Left cardiac atrium (tissue), 4 donors: ENCODE data around the gene LYPD1. TPM values are rescaled to one million over a fixed set of nuclear protein-coding genes. Genes with fewer than 3 reads are reported as not detected.
"Not testable (repeated sequence)": the region's sequence is repeated elsewhere in the genome, so short reads cannot be mapped to it uniquely, and the experiment has no call there.

Experiments used
- ATAC-seq, 2 donors: fragments of 200-7000 bp; cut with Tn5 transposase; one replicate each; pipeline ENCODE4 v1.9.1; 2020; ENCODE audit warnings: mild to moderate bottlenecking in 2 of 2, moderate library complexity in 2 of 2
- DNase-seq: peaks from one replicate; pipeline ENCODE4 v3.0.0-alpha.2; 2020
- intact Hi-C, 2 donors: fragments of 100-400 bp; cut with DNase I; formaldehyde crosslinking; loops; one replicate each; pipeline versions ENCODE4 v1.14.1 to v1.15.1; 2022 to 2023
- long read RNA-seq: library from polyadenylated mRNA; unstranded; transcript quantifications from one replicate; pipeline ENCODE4 v2.0.0, GENCODE V29; 2021
- total RNA-seq, 2 donors: library from RNA; stranded (reverse); fragmentation: NEBNext Ultra II Directional; extraction: Animal tissue kit (Norgen Biotek cat#: 25700); gene quantifications; one replicate each; pipeline ENCODE4 v1.2.1, GENCODE V29; 2021
- donor health status: DM: no; HTN: yes; CAD: no.
- donor health status: DM: no; HTN: yes; CAD: no; lungs with severe emphysema.
- donor health status: DM: yes; HTN: yes; CAD: no.
- donor health status: Dilated cardiomyopathy.

The LYPD1 gene, protein sequence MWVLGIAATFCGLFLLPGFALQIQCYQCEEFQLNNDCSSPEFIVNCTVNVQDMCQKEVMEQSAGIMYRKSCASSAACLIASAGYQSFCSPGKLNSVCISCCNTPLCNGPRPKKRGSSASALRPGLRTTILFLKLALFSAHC
- under 1 TPM; 0.34 to 0.35 TPM for total RNA-seq
- long read RNA-seq, result 0 reads

DNA sequence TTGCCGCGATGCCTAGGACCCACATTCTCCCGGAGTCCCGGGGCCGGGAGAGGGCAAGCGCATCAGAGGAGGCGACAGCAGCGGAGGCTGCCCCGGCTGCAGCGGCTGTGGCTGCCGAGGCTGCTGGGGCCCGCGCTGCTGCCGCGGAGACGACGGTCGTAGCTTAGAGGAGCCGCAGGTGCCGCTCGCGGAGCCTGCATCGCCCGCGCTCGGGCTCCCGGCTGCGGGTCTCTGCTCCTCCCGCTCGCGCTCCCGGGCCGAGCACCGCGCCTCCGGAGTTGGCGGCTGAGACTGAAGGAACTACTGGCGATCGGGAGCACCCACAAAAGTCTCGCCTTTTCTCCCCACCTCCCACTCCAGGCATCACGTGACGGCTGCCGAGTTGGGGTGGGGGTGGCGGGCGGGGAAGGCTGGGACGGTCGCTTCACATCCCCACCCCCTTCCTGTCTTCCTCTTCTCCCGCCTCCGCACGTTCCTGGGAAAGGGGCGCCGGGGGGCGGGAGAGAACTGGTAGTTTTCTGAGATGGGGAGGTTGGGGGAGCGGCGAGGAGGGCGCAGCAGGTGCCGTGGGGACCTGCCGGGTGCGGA lies at the start of gene LYPD1:
TSS of gene LYPD1 (minus strand) at position 298 of the 588 bp plus-strand sequence. CDS start at position 25, 273 bp downstream.
- DNase-seq, result no peak
- intact Hi-C loops, result loop anchor here in 1 of 2 donors (10.0 kb wide), 1 partner anchor 505 kb away; no protein-coding TSS in a partner anchor
- ATAC-seq, result peak; percentile 42 to 57

DNA sequence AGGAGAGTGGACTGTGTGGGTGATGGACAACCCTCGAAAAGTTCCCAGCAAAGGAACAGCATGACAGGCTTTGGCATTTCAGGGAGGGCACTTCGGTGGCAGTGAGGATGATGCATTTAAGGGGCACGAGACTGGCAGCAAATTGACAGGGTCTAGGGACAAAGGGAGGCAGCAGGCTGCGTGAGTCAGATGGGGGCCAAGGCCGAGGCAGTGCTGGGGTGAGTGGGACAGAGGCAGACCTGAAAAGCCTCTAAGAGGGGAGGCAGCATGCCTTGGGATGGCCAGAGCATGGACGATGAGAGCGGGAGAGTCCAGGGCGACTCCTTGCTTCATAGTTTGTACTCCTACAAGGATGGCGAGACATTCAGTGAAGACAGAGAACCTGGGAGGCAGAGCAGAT lies 49.5 kb upstream of the LYPD1 start:
- ATAC-seq (no peak), DNase-seq (no peak)
- intact Hi-C loops, result no loop called here

DNA sequence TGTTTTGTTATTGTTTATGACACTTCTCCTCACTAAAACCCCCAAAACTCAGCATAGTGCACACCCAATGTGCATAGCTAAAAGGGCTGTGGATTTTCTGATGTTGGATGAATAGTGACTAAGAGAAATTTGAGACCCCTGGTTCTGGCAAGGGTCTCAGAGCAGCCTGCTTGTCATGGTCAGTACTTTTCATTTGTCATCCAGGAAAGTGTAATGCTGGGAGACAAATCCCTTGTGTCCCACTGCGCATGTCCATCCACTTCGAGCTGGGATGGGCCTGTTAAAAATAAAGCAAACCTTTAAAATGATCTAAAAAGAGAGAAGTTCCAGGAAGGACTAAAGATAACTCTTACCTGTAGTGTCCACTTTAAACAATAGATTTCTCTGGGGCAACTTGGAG lies 46.9 kb upstream of the LYPD1 start:
- ATAC-seq, result no peak
- DNase-seq, result no peak
- intact Hi-C loops, result no loop called here

DNA sequence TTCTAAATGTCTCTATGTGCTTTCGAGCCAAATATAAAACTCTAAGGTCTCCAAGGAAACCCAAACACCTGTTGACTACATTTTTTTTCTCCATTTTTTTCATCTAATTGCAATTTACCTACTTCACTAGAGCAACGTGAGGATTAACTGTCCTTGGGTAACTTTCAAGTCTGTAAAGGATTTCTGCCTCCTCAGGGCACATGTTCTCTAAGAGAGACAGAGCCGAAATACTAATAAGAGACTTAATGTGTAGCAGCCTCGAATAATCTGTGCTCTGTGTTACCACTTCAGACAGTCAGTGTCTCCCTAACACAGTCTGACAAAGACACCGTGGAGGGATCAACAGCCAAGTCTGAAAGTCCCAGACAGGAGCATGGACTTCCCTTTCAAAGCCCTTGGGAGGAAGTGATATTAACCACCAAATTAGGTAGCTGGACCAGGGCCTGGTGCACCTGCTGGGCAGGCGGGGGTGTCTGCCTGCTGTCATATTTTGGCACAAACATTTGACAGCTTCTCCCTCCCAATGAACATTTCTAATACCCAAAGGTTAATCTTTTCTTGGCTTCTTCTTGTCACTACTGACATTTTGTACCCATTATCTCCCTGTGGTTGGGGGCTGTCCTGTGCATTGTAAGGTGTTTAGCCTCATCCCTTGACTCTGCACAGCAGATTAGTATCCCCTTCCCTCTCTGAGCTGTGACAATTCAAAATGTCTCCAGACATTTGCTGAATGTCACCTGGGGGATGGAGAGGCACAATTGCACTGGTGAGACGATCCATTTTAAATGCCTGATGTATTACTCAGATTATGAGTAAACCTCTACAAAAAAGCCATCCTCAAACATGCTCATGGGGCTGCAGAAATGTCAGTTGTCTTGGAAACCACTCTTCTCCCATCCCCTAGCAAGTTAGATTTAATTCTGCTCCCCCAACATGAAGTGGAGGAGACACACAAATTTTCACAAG lies 45.7 kb upstream of the LYPD1 start:
- no peak for DNase-seq
- intact Hi-C loops, result no loop called here
- ATAC-seq, result no peak

DNA sequence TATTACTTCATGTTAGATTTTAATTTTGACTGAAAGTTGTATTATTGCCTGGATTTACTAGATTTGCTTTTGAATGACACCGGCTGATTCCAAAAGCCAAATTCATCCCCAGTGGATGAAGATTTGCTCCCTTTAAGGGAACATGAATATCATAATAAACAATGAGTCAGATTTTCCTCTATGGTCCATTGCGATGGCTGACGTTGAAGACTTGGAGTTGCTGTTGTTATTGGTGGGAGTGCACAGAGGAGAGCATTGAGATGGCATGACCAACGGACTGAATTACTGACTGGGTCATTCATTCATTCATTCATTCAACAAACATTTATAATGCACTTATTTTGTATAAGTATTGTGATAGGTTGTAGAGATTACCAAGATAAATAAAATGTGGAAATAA lies 33.4 kb upstream of the LYPD1 start:
- ATAC-seq (no peak), DNase-seq (no peak)
- intact Hi-C loops, result no loop called here

DNA sequence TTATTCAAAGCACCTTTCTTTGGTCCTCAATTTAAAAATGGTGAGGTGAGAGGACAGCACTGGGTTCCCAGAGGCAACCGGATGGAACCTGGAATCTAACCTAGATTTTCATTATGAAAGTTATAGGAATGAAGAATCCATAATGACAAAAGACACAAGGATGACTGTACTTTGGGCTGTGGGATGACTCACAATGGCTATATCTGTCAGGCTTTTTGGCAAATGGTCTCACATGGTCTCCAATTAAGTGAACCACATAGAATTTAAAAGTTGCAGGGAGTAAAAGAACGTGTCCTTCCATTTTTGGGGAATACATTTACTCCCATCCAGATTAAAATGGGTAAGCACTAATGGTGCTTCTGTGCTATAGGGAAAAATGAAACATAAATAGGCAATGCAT lies 31.8 kb upstream of the LYPD1 start:
- DNase-seq, result no peak
- no peak for ATAC-seq
- intact Hi-C loops, result no loop called here

DNA sequence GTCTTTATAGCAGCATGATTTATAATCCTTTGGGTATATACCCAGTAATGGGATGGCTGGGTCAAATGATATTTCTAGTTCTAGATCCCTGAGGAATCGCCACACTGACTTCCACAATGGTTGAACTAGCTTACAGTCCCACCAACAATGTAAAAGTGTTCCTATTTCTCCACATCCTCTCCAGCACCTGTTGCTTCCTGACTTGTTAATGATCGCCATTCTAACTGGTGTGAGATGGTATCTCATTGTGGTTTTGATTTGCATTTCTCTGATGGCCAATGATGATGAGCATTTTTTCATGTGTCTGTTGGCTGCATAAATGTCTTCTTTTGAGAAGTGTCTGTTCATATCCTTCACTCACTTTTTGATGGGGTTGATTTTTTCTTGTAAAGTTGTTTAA lies 29.8 kb upstream of the LYPD1 start:
- DNase-seq, intact Hi-C loops, ATAC-seq: not testable (repeated sequence)

DNA sequence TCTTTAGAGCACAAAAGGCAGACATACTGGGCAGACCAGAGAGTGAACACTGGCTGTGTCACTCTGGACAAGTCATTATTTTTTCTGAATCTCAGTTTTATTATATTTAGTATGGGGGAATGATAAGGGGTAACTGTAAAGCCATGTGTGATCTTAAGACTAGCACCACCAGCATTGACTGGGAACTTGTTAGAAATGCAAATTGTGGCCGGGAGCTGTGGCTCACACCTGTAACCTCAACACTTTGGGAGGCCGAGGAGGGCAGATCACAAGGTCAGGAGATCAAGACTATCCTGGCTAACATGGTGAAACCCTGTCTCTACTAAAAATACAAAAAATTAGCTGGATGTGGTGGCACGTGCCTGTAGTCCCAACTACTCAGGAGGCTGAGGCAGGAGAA lies 28.3 kb upstream of the LYPD1 start:
- intact Hi-C loops, DNase-seq, ATAC-seq: not testable (repeated sequence)

DNA sequence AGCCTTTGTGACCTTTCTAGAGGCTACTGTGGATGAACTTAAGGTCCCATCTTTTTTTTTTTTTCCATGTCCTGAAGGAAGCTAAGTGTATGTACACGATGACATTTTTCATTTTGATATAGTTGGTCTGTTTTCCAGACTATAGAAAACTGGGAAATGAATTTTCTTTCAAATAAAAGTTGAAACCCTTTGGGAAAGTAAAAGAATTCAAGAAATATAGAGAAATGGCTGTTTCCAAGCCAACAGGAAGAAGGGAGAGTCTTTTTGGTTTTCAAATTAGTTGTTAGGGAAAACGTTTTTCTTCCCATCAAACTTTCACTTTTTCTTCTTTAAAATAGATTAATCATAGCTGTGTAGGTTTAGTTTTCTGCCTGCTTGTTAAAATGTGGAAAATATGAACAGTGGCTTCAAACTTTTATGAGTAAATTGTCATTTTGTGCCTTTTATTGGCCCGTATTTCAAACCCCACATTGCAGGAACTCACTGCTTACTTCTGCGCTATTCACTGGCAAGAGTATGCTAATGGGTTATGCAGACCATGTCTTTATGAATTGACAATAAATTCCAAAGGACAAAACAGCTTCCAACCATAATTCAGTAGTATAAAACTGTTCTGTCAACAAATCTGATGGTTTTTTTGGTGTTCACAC lies 27.7 kb upstream of the LYPD1 start:
- intact Hi-C loops, result no loop called here
- no peak for DNase-seq
- ATAC-seq, result no peak

DNA sequence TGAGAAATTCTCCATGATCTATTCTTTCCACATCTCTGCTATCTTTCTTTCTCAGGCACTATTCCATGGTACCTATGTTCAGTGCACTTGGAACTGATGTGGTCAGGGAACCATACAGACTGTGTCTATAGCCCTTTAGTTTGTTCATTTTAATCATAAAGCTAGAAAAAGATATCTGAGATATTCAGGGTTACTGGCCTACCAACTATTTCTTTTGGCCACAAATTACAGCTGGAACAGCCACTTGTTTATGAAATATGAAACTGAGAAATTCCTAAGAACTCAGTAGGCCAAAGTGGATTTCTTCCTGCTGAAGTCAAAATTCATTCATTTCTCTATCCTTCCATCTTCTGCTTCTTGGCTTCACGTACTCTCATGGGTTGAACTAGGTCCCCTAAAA lies 22.8 kb upstream of the LYPD1 start:
- intact Hi-C loops, result no loop called here

DNA sequence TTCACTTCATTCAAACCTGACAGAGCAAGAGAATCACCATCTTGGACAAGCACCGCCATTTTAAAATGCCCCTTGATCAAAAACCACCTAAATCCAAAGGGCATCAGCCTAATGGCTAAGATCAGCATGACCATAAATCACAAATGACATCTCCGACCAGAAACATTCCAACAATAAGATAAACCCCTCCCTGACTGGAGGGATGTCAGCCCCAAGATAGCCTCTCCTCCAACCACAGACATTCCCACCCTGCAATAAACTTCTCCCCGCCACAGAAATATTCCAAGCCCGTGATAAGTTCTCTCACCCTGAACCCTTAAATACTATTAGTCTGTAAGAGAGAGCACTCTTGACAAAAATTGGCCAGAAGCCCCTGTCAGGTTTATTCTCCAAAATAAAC lies 21.6 kb upstream of the LYPD1 start:
- no peak for ATAC-seq
- intact Hi-C loops, result no loop called here

More for the DNA sequence above, 22.8 kb upstream of the LYPD1 start:
- DNase-seq (no peak), ATAC-seq (no peak)

DNA sequence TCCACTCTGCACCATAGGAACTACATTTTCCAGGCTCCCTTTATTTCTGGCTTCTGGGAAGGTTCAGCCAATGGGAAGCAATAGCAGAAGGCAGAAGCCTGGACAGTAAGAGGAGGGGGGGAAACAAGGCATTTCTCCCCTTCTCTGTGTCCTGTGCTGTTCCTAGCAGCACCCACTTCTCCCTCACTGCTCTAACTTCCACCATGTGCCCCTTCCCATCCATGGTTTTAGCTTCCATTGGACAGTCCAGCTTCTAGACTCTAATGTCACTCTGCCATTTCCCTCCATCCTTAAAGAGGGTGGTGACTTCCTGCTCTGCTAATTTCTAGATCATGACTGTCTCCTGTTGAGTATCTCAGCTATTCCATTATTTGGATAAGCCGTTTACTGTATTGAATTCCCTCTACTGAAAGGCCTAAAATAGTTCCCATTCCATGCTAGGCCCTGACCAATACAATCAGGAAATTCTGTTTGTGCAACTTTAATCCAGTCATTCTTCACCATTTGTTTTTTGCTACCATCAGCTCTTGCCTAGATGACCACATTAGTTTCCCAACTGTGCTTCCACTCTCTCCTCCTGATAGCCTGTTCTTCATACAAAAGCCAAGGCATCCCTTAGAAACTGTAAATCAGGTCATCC lies 20.8 kb upstream of the LYPD1 start:
- ATAC-seq, result no peak
- no peak for DNase-seq
- intact Hi-C loops, result no loop called here

More for the DNA sequence above, 21.6 kb upstream of the LYPD1 start:
- no peak for DNase-seq

DNA sequence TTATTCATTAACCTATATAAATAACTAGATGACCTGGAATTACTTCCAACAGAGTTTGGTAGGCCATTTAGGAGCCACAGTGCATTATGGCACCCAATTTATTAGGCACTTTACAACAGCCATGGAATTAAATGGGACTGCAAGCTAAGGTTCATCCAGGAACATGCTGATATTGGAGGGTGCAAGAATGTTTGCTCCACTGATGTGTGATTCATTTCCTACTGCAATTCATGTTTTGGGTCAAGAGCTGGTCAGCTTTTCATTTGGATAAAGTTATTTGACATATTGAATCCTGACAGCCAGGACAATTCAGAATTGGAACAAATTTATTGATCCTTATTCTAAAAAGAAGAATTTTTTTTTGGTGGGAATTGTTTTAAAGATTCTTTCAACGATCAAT lies 11.8 kb upstream of the LYPD1 start:
- intact Hi-C loops, result no loop called here
- ATAC-seq (no peak), DNase-seq (no peak)

DNA sequence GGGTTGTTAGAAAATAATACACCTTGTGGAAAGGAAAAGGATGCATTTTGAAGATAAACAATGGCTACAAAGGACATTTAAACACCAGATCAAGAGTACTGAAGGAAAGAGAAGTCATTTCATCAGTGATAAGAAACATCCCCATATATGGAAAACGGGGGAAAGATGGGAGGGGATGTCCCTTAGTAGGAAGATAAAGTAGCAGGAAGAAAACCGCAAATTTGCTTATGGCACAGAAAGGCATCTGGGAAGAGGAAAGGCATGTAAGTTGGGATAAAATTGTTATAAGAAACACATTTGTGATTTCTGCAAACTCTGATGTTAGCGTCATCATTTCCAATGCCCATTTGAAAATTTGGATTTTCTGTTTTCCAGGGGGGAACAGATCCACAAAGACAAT lies 10.5 kb upstream of the LYPD1 start:
- DNase-seq (no peak), ATAC-seq (no peak)
- intact Hi-C loops, result no loop called here

DNA sequence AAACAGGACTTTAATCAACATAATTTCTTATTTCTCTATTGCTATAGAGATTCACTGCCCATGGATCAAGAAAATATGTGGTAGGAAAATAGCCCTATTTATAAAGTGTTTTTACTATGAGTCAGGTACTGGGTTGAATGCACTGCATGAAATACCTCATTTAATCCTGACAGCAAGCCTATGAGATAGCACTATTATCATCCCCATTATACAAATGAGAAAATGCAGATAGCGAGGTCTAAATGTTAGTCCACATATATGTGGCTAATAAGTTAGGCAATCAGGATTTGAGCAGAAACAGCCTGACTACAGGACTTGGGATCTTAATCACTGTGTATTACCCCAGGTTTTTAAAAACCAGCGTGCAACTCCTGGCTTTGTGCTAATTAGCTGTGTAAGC lies 8.5 kb upstream of the LYPD1 start:
- intact Hi-C loops, result no loop called here
- DNase-seq (no peak), ATAC-seq (no peak)

DNA sequence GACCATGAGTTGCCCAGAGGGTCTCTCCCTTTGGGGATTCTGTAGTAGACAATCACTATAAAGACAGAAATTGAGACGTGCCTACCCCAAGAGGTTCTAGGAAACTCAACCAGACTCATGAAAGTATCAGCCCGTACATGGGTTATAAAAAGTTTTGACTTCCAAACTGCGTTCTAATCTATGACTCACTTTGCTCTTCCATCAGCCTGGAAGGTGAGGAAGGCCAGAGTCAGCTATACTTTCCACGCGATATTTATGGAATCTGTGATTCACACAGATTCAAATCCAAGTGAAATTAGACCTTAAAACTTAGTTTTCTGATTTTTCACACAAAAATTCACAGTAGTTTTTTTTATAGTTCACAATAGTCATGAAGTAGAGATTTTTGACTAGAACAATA lies 7.7 kb upstream of the LYPD1 start:
- intact Hi-C loops, result no loop called here
- DNase-seq, result no peak
- ATAC-seq, result no peak

DNA sequence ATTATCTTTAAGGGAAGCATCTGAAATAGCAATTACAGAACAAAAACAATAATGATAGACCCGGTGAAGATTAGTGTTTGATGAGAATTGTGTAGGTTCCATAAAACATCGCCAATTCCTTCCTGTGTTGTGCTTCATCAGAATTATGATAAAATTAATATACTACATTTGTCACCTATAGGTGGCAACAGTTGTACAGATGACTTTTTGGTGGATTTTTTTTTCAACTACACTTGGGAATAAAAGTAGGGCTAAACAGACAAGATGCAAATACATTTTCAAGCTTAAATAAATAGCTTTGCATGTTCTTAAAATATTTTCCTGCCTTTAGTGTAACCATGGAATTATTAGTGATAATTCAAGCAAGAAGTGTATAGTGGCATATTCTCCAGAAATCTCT lies 7.0 kb upstream of the LYPD1 start:
- no peak for ATAC-seq
- DNase-seq, result no peak
- intact Hi-C loops, result no loop called here

DNA sequence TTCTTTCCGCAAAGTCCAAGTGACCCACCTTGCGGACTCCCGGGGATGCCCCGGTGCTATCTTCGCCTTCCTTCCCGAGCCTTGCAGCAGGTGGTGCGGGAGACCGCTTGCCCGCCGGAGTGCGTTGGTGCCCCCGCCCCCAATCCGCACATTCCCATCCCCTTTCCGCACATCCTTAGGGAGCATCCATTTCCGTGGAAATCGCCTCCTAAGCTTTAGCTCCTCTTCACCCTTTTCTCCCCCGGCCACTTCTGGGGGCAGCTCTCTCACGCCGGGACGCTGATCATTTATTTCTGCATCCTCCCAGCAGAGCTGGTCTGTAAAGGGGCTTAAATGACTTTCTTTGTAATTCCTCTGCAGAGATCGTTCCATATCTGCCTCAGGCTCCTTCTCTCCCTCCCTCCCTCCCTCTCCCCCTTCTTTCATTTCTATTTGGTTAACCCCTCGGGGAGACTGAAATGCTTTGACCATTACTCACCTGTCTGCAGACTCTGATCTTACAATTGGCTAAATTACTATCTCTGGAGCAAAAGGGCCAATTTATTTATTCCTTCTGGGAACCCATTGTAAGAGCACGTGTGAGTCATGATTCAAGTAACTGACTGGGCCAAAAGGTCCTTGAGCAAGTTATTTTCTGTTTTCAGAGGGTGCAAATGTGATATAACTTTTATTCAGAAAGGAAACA lies 1.3 kb upstream of the LYPD1 start:
- peak in 1 of 2 donors; percentile 47 for ATAC-seq
- intact Hi-C loops, result no loop called here

More for the DNA sequence above, 1.3 kb upstream of the LYPD1 start:
- no peak for DNase-seq
